ENCODE results near the gene TSC22D4.
A peak's percentile ranks its signal among the peaks of the same experiment; 100 is the strongest.

TSC22D4 gene

DNA sequence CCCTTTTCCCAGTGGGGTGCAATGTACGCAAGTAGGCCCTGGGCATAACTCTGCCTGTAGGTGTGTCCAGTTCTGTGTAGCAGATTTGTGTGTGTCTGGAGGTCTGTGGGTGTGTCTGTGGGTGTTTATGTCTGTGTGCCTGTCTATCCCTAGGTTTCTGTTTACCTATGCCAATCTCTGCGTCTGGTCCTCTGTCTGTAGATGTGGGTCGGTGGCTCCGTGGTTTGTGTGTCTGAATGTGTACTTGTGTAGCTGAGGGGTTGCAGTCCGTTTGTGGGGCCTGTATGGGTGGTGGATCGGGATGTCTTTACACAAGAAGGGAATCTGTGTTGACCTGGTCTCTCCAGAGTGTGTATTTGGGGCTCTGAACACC lies 5.6 kb upstream of the TSC22D4 start:
- no peak for DNase-seq (ENCODE audit: insufficient read length, low spot score)
- no peak for FAIRE-seq
- no peak for TF ChIP-seq TAF1 (IDR thresholded peaks at IDR 0.05; ENCODE audit: low read depth, low read length)
- no peak for TF ChIP-seq POLR2A (IDR thresholded peaks at IDR 0.05; ENCODE audit: low read depth, low read length)
- TF ChIP-seq PAX5 (IDR thresholded peaks at IDR 0.05; ENCODE audit: insufficient read depth, low read length, severe bottlenecking), result no peak
- TF ChIP-seq SPI1 (IDR thresholded peaks at IDR 0.05; ENCODE audit: low read depth, low read length), result no peak
- no peak for TF ChIP-seq POU2F2 (IDR thresholded peaks at IDR 0.05; ENCODE audit: low read depth, low read length)
- TF ChIP-seq POLR2AphosphoS5 (IDR thresholded peaks at IDR 0.05; ENCODE audit: low read depth, low read length), result no peak

DNA sequence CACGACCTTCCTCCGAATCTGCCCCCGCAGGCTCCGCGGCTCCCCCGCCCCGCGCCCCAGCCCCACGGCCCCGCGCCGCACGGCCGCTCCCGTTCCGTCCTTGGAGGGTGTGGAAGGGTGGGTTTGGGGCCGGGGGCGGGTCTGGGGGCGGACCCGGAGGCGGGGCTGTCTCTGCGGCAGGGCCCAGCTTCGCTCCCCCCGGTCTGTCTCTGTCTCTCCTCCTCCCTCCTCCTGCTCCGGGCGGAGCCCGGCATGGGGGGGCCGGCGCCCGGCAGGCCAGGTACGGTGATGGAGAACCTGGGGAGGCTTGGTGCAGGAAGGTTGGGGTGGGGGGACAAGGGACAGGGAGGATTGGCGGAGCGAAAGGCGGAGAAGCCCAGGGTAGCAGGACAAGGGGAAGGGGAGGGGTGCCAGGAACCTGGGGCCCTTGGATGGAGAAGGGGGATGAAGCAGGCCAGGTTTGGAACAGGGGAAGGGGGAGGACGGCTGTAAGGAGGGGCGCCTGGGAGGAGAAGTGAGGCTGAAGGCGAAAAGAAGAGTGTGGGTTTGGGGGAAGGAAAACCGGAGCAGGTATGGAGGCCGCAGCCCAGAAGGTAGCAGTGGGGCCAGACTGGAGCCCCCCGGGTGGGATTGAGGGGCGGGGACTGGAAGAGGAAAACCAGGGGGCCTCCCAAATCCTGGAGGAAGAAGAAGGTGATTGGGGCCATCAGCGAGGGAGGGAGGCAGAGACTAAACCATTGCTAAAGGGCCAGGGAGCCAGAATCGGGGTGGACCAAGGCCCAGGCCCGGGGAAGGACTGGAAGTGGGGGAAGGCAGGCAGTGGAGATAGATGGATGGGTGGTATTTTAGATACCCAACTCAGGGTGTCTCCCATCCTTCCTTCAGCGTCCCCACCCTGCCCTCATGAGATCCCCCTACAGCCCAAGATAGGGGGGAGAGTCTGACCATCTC lies 5.0 kb upstream of the TSC22D4 start, which contains the start of gene NYAP1:
NYAP1 (plus strand) TSS at position 206 of the 951 bp plus-strand sequence. CDS start 1,385 bp downstream, outside the sequence.
- DNase-seq (ENCODE audit: insufficient read length, low spot score) (no peak), FAIRE-seq (no peak)
- no peak for TF ChIP-seq SPI1 (IDR thresholded peaks at IDR 0.05; ENCODE audit: low read depth, low read length)
- no peak for TF ChIP-seq TAF1 (IDR thresholded peaks at IDR 0.05; ENCODE audit: low read depth, low read length)
- no peak for TF ChIP-seq PAX5 (IDR thresholded peaks at IDR 0.05; ENCODE audit: insufficient read depth, low read length, severe bottlenecking)
- no peak for TF ChIP-seq POU2F2 (IDR thresholded peaks at IDR 0.05; ENCODE audit: low read depth, low read length)
- TF ChIP-seq POLR2AphosphoS5 (IDR thresholded peaks at IDR 0.05; ENCODE audit: low read depth, low read length), result no peak
- no peak for TF ChIP-seq POLR2A (IDR thresholded peaks at IDR 0.05; ENCODE audit: low read depth, low read length)

DNA sequence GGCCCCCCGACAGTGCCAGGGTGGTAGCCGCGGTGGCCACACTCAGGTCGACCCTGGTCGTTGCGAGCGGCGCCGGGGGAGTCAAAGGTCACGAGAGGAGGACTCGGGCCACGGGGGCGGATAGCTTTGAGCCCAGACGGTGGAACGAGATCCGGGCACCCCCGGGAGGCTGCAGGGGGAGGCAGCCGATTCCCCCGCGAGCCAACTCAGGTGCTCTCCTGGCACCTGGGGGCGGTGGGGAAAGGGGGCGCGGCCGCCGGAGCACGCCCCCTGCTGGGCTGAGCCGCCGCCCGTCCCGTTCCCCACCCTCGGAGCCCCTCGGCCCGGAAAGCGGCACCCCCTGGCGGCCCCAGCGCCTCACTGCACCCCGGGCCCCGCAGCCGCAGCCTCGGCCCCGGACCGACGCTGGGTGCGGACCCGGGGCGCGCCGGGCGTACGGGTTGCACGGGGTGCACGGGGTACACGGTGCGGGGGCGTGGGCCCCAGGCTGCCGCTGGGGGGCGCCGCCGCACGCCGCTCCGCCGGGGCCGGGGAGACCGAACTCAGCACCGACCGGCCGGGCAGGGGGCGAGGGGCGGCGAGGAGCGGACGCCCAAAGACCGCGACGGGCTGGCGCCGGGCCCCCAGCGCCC lies 4.2 kb upstream of the TSC22D4 start:
- FAIRE-seq, result peak; percentile 82
- TF ChIP-seq PAX5 (IDR thresholded peaks at IDR 0.05; ENCODE audit: insufficient read depth, low read length, severe bottlenecking) (peak; percentile 65), POLR2AphosphoS5 (IDR thresholded peaks at IDR 0.05; ENCODE audit: low read depth, low read length) (no peak)
- DNase-seq (ENCODE audit: insufficient read length, low spot score), result peak; percentile 82

DNA sequence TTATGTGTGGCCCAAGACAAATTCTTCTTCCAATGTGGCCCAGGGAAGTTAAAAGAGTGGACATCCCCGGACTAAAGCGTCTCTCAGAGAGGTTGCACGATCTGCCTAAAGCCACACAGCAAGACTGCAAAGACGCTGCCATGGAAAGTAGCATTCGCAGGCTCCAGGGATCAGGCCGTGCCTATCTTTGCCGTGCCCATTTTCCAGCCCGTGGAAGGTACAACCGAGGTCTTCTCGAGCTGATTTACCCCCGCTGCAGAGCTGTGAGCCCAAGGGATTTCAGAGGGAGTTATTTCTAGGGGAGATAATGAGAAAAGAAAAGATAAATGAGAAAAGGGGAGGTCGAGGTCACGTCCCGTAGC lies 3.7 kb upstream of the TSC22D4 start:
- DNase-seq (ENCODE audit: insufficient read length, low spot score), result no peak
- FAIRE-seq, result no peak
- TF ChIP-seq POLR2A (IDR thresholded peaks at IDR 0.05; ENCODE audit: low read depth, low read length) (no peak), SPI1 (IDR thresholded peaks at IDR 0.05; ENCODE audit: low read depth, low read length) (no peak), TAF1 (IDR thresholded peaks at IDR 0.05; ENCODE audit: low read depth, low read length) (no peak), POLR2AphosphoS5 (IDR thresholded peaks at IDR 0.05; ENCODE audit: low read depth, low read length) (no peak), POU2F2 (IDR thresholded peaks at IDR 0.05; ENCODE audit: low read depth, low read length) (no peak), PAX5 (IDR thresholded peaks at IDR 0.05; ENCODE audit: insufficient read depth, low read length, severe bottlenecking) (no peak)

DNA sequence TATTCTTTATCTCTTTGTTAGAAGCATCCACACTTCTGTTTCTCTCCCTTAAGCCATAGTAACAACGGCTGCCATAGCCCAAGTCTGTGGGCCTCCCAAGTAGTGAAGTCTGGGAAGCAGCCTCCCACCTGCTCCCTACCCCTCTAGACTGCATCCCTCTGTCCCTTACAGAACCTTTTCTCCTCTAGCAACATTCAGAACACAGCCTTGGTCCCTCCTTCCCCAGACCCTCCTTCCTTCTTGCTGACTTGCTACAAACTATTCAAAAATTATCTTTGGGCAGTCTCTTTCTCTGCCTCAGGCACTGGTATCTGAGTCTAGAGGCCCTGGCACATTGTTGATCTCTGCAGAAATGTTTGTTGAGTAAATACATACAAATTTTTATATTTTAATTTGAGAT lies 2.5 kb upstream of the TSC22D4 start:
- no peak for TF ChIP-seq POU2F2 (IDR thresholded peaks at IDR 0.05; ENCODE audit: low read depth, low read length)
- no peak for TF ChIP-seq PAX5 (IDR thresholded peaks at IDR 0.05; ENCODE audit: insufficient read depth, low read length, severe bottlenecking)
- no peak for TF ChIP-seq TAF1 (IDR thresholded peaks at IDR 0.05; ENCODE audit: low read depth, low read length)
- no peak for TF ChIP-seq POLR2AphosphoS5 (IDR thresholded peaks at IDR 0.05; ENCODE audit: low read depth, low read length)
- TF ChIP-seq POLR2A (IDR thresholded peaks at IDR 0.05; ENCODE audit: low read depth, low read length), result no peak
- TF ChIP-seq SPI1 (IDR thresholded peaks at IDR 0.05; ENCODE audit: low read depth, low read length), result no peak
- FAIRE-seq, result no peak

DNA sequence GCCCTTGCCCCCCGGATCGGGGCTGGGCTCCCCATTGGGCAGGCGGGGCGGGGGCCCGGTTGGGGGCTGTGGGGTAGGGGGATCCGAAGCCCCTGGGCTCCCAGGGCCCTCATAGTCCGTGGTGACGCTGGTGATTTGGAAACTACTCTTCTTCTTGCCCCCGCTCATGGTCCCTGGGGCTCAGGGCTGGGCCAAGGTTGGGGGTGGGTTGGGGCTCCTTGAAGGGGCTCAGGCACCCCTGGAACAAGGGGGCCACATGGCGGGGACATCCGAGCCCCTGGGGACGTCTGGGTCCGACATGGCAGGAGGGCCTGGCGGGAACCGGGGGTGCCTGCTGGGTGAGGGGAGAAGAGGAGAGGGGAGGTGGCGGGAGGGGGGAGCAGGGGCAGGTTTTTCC lies 1.1 kb downstream of the TSC22D4 start:
- no peak for TF ChIP-seq TAF1 (IDR thresholded peaks at IDR 0.05; ENCODE audit: low read depth, low read length)
- no peak for DNase-seq (ENCODE audit: insufficient read length, low spot score)
- FAIRE-seq, result no peak

More for the DNA sequence above, 2.5 kb upstream of the TSC22D4 start:
- no peak for DNase-seq (ENCODE audit: insufficient read length, low spot score)

DNA sequence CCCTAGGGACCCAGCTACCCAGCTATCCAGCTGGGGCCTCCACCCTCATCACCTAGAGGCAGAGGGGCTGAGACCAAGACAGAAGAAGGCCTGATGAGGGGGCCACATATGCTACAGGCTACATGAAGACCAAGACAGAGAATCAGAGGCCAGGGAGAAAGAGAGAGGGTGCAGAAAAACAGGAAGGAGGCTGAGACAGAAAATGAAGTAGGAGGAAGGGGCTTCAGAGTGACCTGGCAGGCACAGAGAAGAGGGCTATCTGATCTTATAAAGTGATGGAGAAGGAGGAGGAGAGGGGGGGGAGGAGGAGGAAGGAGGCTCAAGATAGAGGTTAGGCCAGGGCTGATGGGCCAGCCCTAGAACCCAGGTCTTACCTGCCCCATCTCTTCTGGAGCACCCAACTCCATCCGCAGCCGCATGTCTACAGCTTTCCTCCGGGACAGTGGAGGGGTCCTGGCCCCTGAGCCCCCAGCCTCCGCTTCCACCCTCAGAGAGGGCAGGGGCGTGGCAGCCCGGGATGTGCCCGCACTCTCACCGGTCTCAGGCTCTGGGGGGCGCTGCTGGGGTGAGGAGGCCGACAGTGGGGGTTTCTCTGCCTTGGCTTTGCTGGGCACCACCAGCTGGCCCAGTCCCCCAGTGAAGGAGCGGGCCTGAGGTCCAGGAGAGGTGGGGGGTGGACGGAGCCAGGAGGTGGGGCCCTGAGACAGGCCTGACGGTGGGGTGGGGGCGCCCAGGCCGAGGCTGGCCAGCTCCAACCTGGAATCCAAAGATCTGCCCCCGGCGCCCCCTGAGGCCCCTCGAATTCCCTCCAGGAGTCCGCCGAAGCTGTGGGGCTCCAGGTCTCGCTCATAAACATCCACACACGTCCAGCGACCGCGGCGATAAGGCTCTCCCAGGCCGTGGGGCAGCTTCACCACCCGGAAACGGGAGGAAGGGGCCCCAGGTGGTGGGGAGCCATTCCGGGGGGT lies 1.8 kb downstream of the TSC22D4 start:
- no peak for DNase-seq (ENCODE audit: insufficient read length, low spot score)
- no peak for TF ChIP-seq TAF1 (IDR thresholded peaks at IDR 0.05; ENCODE audit: low read depth, low read length)
- no peak for TF ChIP-seq SPI1 (IDR thresholded peaks at IDR 0.05; ENCODE audit: low read depth, low read length)
- no peak for TF ChIP-seq POLR2A (IDR thresholded peaks at IDR 0.05; ENCODE audit: low read depth, low read length)
- no peak for TF ChIP-seq POU2F2 (IDR thresholded peaks at IDR 0.05; ENCODE audit: low read depth, low read length)
- TF ChIP-seq POLR2AphosphoS5 (IDR thresholded peaks at IDR 0.05; ENCODE audit: low read depth, low read length), result no peak
- no peak for TF ChIP-seq PAX5 (IDR thresholded peaks at IDR 0.05; ENCODE audit: insufficient read depth, low read length, severe bottlenecking)
- FAIRE-seq, result no peak

DNA sequence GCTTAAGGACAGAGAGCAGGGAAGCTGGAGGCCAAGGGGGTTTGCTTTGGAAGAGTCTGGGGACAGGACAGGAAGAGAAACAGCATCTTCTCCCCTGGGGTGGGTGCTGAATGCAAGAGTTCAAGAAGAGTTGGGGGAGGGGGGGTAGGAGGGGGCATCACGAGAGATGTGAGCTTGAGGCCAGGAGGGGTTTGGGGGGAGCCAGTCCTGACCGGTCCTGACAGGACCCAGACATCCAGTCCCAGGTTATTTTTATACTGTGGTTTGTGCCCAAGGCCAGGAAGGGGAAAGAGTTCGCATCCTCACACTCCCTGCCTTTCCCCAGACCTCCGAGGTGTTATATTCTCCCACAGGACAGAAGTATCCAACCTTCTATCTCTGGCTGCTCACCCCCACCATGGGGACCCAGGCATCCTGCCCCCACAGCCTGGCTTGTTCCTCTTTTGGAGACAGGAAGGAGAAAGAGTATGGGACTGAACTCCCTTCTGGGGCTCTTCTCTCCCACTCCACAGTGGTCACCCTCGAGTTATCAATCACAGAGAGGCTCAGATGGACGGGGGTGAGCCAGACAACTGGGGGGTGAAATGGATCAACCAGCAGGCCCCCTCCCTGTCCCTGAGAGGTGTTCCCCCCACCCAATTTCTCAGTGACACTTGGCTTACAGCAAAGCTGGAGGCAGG lies 2.8 kb downstream of the TSC22D4 start:
- TF ChIP-seq SPI1 (IDR thresholded peaks at IDR 0.05; ENCODE audit: low read depth, low read length) (0 out of 2 replicates have a peak, but pooled peaks have one; percentile 8), POLR2A (IDR thresholded peaks at IDR 0.05; ENCODE audit: low read depth, low read length) (no peak)
- no peak for FAIRE-seq

DNA sequence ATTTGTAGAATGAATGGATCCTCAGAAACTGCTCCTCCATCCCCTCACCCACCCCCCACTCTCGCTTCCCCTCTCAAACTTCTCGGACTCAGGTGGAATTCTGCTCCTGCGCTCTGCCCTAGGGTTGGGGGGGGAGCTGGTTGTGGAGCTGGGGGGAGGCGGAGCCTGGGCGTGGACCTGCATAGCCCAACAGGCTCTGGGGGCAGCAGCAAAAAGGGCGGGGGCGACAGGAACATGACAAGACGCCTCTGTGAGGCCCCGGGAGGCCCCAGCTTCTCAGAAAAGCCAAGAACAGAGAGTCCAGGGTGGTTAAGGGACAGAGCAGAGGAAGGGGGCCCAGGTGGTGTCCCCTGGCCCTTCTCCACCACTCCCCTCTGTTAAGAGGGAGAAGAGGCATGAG lies 3.5 kb downstream of the TSC22D4 start:
- FAIRE-seq (no peak), DNase-seq (ENCODE audit: insufficient read length, low spot score) (no peak)
- TF ChIP-seq PAX5 (IDR thresholded peaks at IDR 0.05; ENCODE audit: insufficient read depth, low read length, severe bottlenecking), result no peak
- no peak for TF ChIP-seq POU2F2 (IDR thresholded peaks at IDR 0.05; ENCODE audit: low read depth, low read length)
- no peak for TF ChIP-seq TAF1 (IDR thresholded peaks at IDR 0.05; ENCODE audit: low read depth, low read length)
- no peak for TF ChIP-seq POLR2A (IDR thresholded peaks at IDR 0.05; ENCODE audit: low read depth, low read length)
- TF ChIP-seq SPI1 (IDR thresholded peaks at IDR 0.05; ENCODE audit: low read depth, low read length), result no peak; the same call in 1 of the 2 replicates
- no peak for TF ChIP-seq POLR2AphosphoS5 (IDR thresholded peaks at IDR 0.05; ENCODE audit: low read depth, low read length)

More for the DNA sequence above, 2.8 kb downstream of the TSC22D4 start:
- no peak for DNase-seq (ENCODE audit: insufficient read length, low spot score)

Data from GM12891 (cell line).